ENCODE measurements around the gene IGSF3. TPM values are rescaled to one million over a fixed set of nuclear protein-coding genes. Genes with fewer than 3 reads are reported as not detected.

IGSF3 gene
- total RNA-seq, 4 donors from 2014 or later, result 1.7 to 8.5 (median 5.1) TPM

GRCh38 chr1:116532671-116533428, 134.7 kb downstream of the IGSF3 start:
- TF ChIP-seq EP300 (IDR thresholded peaks at IDR 0.05) (no peak), POLR2A (IDR thresholded peaks at IDR 0.05) (no peak), CTCF (IDR thresholded peaks at IDR 0.05) (no peak), POLR2AphosphoS5 (IDR thresholded peaks at IDR 0.05) (no peak)
- ATAC-seq, result no peak
- Histone ChIP-seq H3K27me3 (no peaks in the 10 kb centered on the region), H3K27ac (no peak overlapping the region), H3K4me1 (no peaks in the 10 kb centered on the region), H3K4me3 (no peak overlapping the region), H3K9me3 (no peaks in the 10 kb centered on the region), H3K36me3 (peaks cover 0 to 55% of the 10 kb centered on the region in 2 donors)
- WGBS, 2 donors (ENCODE audit: low coverage in 1 of 2), result 87 to 98% methylated on average over 14 to 23 of the region's 23 CpGs

- 100% methylated on average over 4 of the region's 13 CpGs; no CpG with 5 or more reads in 1 of the 2 donors for WGBS, 2 donors (ENCODE audit: low coverage in 1 of 2)
- no peak for TF ChIP-seq CTCF (IDR thresholded peaks at IDR 0.05)
- TF ChIP-seq POLR2AphosphoS5 (IDR thresholded peaks at IDR 0.05), result no peak
- no peak for TF ChIP-seq EP300 (IDR thresholded peaks at IDR 0.05)
- no peak for TF ChIP-seq POLR2A (IDR thresholded peaks at IDR 0.05)
- Histone ChIP-seq H3K4me3 (no peak overlapping the region), H3K27me3 (no peaks in the 10 kb centered on the region), H3K4me1 (no peaks in the 10 kb centered on the region), H3K27ac (no peak overlapping the region), H3K9me3 (no peaks in the 10 kb centered on the region), H3K36me3 (peaks cover 0 to 48% of the 10 kb centered on the region in 2 donors)
- ATAC-seq, result no peak
Observed at GRCh38 chr1:116531917-116532316, 135.6 kb downstream of the IGSF3 start.

- no peak for TF ChIP-seq CTCF (IDR thresholded peaks at IDR 0.05)
- TF ChIP-seq POLR2AphosphoS5 (IDR thresholded peaks at IDR 0.05), result no peak
- TF ChIP-seq EP300 (IDR thresholded peaks at IDR 0.05), result no peak
- TF ChIP-seq POLR2A (IDR thresholded peaks at IDR 0.05), result no peak
- no peak for ATAC-seq
- Histone ChIP-seq H3K4me1 (no peaks in the 10 kb centered on the region), H3K27me3 (no peaks in the 10 kb centered on the region), H3K36me3 (peaks cover 0 to 30% of the 10 kb centered on the region in 2 donors), H3K9me3 (no peaks in the 10 kb centered on the region), H3K4me3 (no peak overlapping the region), H3K27ac (no peak overlapping the region)
- WGBS, 2 donors (ENCODE audit: low coverage in 1 of 2), result 78 to 81% methylated on average over 1 to 3 of the region's 3 CpGs
Observed at GRCh38 chr1:116529681-116530080, 137.9 kb downstream of the IGSF3 start.

- Histone ChIP-seq H3K4me3 (no peak overlapping the region), H3K9me3 (no peaks in the 10 kb centered on the region), H3K36me3 (peaks cover 0 to 25% of the 10 kb centered on the region in 2 donors), H3K27ac (no peak overlapping the region), H3K27me3 (no peaks in the 10 kb centered on the region), H3K4me1 (no peaks in the 10 kb centered on the region)
- ATAC-seq, result no peak
- no peak for TF ChIP-seq POLR2A (IDR thresholded peaks at IDR 0.05)
- no peak for TF ChIP-seq POLR2AphosphoS5 (IDR thresholded peaks at IDR 0.05)
- no peak for TF ChIP-seq CTCF (IDR thresholded peaks at IDR 0.05)
- TF ChIP-seq EP300 (IDR thresholded peaks at IDR 0.05), result no peak
- 81 to 100% methylated on average over 1 to 3 of the region's 3 CpGs for WGBS, 2 donors (ENCODE audit: low coverage in 1 of 2)
Observed at GRCh38 chr1:116529199-116529631, 138.3 kb downstream of the IGSF3 start.
